ENCODE measurements around the gene EGFR.

- no peak for TF ChIP-seq EZH2 (IDR thresholded peaks at IDR 0.05; ENCODE audit: borderline replicate concordance, low read depth, low read length, severe bottlenecking)
- no peak for TF ChIP-seq CTCF (IDR thresholded peaks at IDR 0.05; ENCODE audit: borderline replicate concordance, extremely low read depth, low read length, poor library complexity, severe bottlenecking)
Measured at GRCh38 chr7:55190511-55191160, 171.8 kb downstream of the EGFR start.
